Peyer's patch (tissue), 4 donors: ENCODE measurements around the gene FNDC3B. TPM values are rescaled to one million over a fixed set of nuclear protein-coding genes. Genes with fewer than 3 reads are reported as not detected.

Experiments
- DNase-seq, 3 donors: peaks; one replicate each; pipeline ENCODE4 v3.0.0-alpha.2; 2017 to 2019
- H3K27ac ChIP-seq, 4 donors: fragments of 200-600 bp; sonication (generic); one replicate each; pipeline ENCODE4 v1.5.1; 2016 to 2019
- H3K27me3 ChIP-seq, 2 donors: fragments of 200-600 bp; sonication (generic); one replicate each; pipeline ENCODE4 v1.5.1; 2019
- H3K36me3 ChIP-seq, 3 donors: fragments of 200-600 bp; sonication (generic); one replicate each; pipeline ENCODE4 v1.5.1; 2016 to 2019
- H3K4me1 ChIP-seq, 4 donors: fragments of 200-600 bp; sonication (generic); one replicate each; pipeline ENCODE4 v1.5.1; 2016 to 2019
- H3K4me3 ChIP-seq, 4 donors: fragments of 200-600 bp; sonication (generic); 1 replicate in 3 of 4; 2 replicates in 1 of 4; pipeline ENCODE4 v1.5.1; 2016 to 2019; ENCODE audit warnings: mild to moderate bottlenecking in 1 of 4
- H3K9me3 ChIP-seq, 4 donors: fragments of 200-600 bp; sonication (generic); one replicate each; pipeline ENCODE4 v1.5.1; 2016 to 2019; ENCODE audit warnings: mild to moderate bottlenecking in 1 of 4
- POLR2A ChIP-seq, 2 donors: fragments of 450-650 bp; IDR thresholded peaks; one replicate each; pipeline ENCODE4 v1.5.1; 2017; ENCODE audit warnings: antibody characterized with exemption in 2 of 2, mild to moderate bottlenecking in 2 of 2, moderate library complexity in 2 of 2
- total RNA-seq, 4 donors: library from RNA; depleted of rRNA; stranded (reverse); fragments of >200 nt; gene quantifications; one replicate each; pipeline ENCODE4 v1.1.0, GENCODE V29; 2016
- TF ChIP-seq, protein P1 (sequence below), 6 experiments: fragments of 450-650 bp in 4 of 6; fragments of 200-600 bp in 2 of 6; sonication (generic) in 1 of 6; IDR thresholded peaks; one replicate each; pipeline ENCODE4 v1.5.1; 2017 to 2019; ENCODE audit warnings: antibody characterized with exemption in 6 of 6, mild to moderate bottlenecking in 3 of 6, moderate library complexity in 1 of 6

Gene FNDC3B
- total RNA-seq, 4 donors from 2014 or later, result 28.7 to 74.3 (median 54.6) TPM

DNA sequence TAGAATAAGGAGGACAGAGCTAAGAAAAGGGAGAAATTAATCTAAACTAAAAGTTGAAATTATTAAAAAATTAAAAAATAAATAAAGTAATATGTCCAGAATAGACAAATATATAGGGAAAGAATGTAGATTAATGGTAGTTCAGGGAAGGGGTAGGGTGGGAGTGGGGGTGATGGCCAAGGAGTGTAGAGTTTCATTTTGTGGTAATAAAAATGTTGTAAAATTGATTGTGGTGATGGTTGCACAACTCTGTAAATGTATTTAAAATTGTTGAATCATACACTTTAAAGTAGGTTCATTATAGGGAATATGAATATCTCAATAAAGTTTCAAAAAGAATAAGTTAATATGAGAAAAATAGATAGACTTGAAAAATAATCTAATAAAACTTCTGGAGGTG lies 21.0 kb upstream of the FNDC3B start:
- Histone ChIP-seq H3K36me3 (no peaks in the 10 kb centered on the region), H3K4me3 (no peak overlapping the region), H3K9me3 (no peaks in the 10 kb centered on the region), H3K27me3 (no peaks in the 10 kb centered on the region), H3K4me1 (no peaks in the 10 kb centered on the region), H3K27ac (no peak overlapping the region)
- TF ChIP-seq POLR2A (IDR thresholded peaks at IDR 0.05), result no peak
- TF ChIP-seq, protein P1, sequence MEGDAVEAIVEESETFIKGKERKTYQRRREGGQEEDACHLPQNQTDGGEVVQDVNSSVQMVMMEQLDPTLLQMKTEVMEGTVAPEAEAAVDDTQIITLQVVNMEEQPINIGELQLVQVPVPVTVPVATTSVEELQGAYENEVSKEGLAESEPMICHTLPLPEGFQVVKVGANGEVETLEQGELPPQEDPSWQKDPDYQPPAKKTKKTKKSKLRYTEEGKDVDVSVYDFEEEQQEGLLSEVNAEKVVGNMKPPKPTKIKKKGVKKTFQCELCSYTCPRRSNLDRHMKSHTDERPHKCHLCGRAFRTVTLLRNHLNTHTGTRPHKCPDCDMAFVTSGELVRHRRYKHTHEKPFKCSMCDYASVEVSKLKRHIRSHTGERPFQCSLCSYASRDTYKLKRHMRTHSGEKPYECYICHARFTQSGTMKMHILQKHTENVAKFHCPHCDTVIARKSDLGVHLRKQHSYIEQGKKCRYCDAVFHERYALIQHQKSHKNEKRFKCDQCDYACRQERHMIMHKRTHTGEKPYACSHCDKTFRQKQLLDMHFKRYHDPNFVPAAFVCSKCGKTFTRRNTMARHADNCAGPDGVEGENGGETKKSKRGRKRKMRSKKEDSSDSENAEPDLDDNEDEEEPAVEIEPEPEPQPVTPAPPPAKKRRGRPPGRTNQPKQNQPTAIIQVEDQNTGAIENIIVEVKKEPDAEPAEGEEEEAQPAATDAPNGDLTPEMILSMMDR (IDR thresholded peaks at IDR 0.05), result no peak
- no peak for DNase-seq

DNA sequence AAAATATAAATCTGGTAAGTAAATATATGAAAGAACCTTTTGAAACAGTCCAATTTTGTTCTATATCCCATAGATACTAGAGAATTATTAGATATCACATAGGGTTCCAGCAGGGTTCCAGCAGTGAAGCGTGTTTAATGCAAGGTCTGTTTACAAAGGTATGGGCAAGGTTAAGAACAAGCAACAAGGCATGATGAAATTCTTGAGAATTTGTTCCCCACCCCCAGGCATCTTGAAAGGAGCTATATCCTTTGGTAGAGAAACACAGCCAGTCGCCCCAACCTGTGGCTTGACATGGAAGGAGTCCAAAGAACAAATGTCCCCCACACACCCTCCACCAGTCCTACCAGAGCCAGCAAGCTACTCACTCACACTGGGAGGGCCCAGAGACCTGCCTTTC lies 18.6 kb upstream of the FNDC3B start:
- no peak for TF ChIP-seq POLR2A (IDR thresholded peaks at IDR 0.05)
- TF ChIP-seq, protein P1 (IDR thresholded peaks at IDR 0.05), result no peak
- no peaks in the 10 kb centered on the region for H3K9me3 ChIP-seq
- DNase-seq, result no peak
- no peak overlapping the region for H3K4me3 ChIP-seq
- H3K4me1 ChIP-seq, result no peaks in the 10 kb centered on the region
- H3K27me3 ChIP-seq, result no peaks in the 10 kb centered on the region
- no peaks in the 10 kb centered on the region for H3K36me3 ChIP-seq
- no peak overlapping the region for H3K27ac ChIP-seq

DNA sequence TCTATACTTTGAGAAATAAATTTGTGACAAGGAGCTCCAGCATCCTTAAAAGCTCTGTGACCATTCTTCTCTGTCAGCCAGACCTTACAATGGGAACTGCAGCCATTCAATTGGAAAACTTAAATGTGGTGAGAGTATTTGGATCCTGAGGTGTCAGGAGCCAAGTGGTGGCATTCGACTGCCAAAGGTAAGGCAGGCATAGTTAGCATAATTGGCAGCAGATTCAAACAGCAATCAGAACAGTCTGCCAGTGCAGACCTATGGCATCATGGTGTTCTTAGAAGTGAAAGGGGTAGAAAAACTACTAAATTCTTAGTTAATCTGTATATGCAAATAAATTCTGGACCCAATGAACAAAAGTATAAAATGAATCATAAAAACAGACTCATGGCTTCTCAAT lies 18.2 kb upstream of the FNDC3B start:
- DNase-seq, result no peak
- Histone ChIP-seq H3K4me1 (no peaks in the 10 kb centered on the region), H3K36me3 (no peaks in the 10 kb centered on the region), H3K4me3 (no peak overlapping the region), H3K9me3 (no peaks in the 10 kb centered on the region), H3K27ac (no peak overlapping the region), H3K27me3 (no peaks in the 10 kb centered on the region)
- TF ChIP-seq POLR2A (IDR thresholded peaks at IDR 0.05), result no peak
- TF ChIP-seq, protein P1 (IDR thresholded peaks at IDR 0.05), result no peak

DNA sequence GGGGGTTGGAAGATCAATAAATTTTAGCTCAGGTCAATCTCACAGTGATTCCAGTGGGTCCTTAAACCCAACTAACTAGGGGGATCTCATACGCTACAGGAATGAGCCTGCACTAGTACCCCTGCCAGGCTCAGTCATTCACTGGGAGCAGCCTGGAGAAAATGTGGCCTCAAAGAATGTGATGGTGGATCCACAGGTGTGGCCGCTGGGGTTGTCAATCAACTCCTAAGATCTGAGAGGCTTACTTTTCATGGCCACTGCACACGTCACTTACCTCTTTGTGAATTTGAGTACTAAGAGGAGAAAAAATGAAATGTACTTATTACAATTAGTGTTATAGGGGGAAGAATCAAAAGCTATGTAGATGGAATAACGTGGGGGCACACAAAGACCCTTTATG lies 17.5 kb upstream of the FNDC3B start:
- no peaks in the 10 kb centered on the region for H3K4me1 ChIP-seq
- H3K27me3 ChIP-seq, result no peaks in the 10 kb centered on the region
- no peaks in the 10 kb centered on the region for H3K36me3 ChIP-seq
- H3K9me3 ChIP-seq, result no peaks in the 10 kb centered on the region
- no peak for TF ChIP-seq POLR2A (IDR thresholded peaks at IDR 0.05)
- TF ChIP-seq, protein P1 (IDR thresholded peaks at IDR 0.05), result no peak
- no peak overlapping the region for H3K4me3 ChIP-seq
- no peak overlapping the region for H3K27ac ChIP-seq
- no peak for DNase-seq

DNA sequence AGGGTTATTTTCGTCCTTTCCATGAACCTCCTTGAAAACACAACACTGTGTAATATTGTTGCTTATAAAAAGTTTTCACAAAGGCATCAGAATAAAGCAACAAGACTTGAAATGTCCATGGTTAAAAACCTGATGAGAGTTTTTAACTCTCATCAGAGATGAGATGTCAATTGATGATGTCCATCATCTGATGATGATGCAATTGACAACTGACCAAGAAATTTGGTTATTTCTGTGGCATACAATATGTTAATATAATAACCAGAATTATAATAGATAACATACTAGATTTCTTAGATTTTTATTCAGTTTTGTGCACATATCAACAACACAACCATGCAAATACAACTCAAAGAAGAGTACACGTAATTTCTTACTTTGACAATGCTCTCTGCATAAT lies 15.5 kb upstream of the FNDC3B start:
- Histone ChIP-seq H3K27me3 (no peaks in the 10 kb centered on the region), H3K4me1 (no peaks in the 10 kb centered on the region), H3K4me3 (no peak overlapping the region), H3K9me3 (no peaks in the 10 kb centered on the region), H3K36me3 (no peaks in the 10 kb centered on the region), H3K27ac (no peak overlapping the region)
- DNase-seq, result no peak
- no peak for TF ChIP-seq POLR2A (IDR thresholded peaks at IDR 0.05)
- TF ChIP-seq, protein P1 (IDR thresholded peaks at IDR 0.05), result no peak

DNA sequence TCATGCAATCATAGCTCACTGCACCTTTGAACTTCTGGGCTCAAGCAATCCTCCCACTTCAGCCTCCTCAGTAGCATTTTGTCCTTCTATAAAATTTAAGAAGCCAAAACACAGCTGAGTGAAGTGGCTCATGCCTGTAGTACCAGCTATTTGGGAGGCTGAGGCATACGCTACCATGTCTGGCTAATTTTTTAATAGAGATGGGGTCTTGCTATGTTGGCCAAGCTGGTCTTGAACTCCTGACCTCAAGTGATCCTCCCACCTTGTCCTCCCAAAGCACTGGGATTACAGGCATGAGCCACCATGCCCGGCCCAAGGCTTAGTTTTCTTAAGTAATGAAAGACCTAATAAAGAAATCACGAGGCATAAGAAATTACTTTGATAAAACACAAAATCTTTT lies 14.7 kb upstream of the FNDC3B start:
- Histone ChIP-seq H3K9me3 (no peaks in the 10 kb centered on the region), H3K36me3 (no peaks in the 10 kb centered on the region), H3K4me1 (no peaks in the 10 kb centered on the region), H3K27me3 (no peaks in the 10 kb centered on the region), H3K27ac (no peak overlapping the region), H3K4me3 (no peak overlapping the region)
- DNase-seq, result no peak
- no peak for TF ChIP-seq POLR2A (IDR thresholded peaks at IDR 0.05)
- TF ChIP-seq, protein P1 (IDR thresholded peaks at IDR 0.05), result no peak
